CD4-positive, alpha-beta T cell treated with Interleukin-1 beta for 1 hour (primary cell): ENCODE measurements around the gene COASY.
A peak's percentile ranks its signal among the peaks of the same experiment; 100 is the strongest.
"Not testable (repeated sequence)": the region's sequence is repeated elsewhere in the genome, so short reads cannot be mapped to it uniquely, and the experiment has no call there.

Experiments used
- DNase-seq, 2 donors: peaks; one replicate each; pipeline ENCODE4 v3.0.0-alpha.2; 2020 to 2022

Gene COASY

GRCh38 chr17:42531455-42532354 is 30.2 kb upstream of the COASY start:
- DNase-seq, result peak; percentile 57 to 60

DNA sequence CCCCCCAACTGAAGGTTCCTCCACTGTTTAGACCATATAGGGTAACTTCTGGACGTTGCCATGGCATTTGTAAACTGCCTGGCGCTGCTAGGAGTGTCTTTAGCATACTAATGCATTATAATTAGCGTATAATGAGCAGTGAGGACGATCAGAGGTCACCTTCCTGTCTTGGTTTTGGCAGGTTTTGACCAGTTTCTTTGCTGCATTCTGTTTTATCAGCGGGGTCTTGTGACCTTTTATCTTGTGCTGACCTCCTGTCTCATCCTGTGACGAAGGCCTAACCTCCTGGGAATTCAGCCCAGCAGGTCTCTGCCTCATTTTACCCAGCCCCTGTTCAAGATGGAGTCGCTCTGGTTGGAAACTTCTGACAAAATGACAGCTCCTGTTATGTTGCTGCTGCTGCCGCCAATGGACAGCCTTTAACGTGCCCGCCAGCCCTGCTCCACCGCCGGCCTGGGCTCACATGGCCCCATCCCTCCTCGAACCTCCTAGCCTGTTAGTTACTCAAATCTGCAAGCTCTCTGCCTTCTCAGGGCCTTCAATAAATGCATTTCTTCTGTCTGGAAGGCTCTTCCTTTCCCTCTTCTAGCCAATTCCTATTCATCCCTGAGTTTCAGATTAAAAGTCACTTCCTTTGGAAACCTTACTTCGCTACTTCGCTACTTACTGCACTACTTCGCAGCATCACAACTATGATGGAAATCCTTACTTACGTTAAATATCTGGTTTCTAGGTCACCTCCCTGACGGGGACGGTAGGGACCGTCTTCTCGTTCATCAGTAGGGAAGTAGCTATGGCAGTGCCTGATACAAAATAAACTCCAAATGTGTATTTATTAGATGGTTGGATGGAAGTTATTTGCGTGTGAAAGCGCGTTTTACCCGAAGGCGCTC is 26.5 kb upstream of the COASY start:
- DNase-seq, result no peak

- DNase-seq, result peak; percentile 80 to 84
These were observed 25.9 kb upstream of the COASY start, which contains the start of gene NAGLU for GRCh38 chr17:42536048-42536371. NAGLU (plus strand) TSS chr17:42536241; CDS start chr17:42536273, 32 bp downstream.

DNA sequence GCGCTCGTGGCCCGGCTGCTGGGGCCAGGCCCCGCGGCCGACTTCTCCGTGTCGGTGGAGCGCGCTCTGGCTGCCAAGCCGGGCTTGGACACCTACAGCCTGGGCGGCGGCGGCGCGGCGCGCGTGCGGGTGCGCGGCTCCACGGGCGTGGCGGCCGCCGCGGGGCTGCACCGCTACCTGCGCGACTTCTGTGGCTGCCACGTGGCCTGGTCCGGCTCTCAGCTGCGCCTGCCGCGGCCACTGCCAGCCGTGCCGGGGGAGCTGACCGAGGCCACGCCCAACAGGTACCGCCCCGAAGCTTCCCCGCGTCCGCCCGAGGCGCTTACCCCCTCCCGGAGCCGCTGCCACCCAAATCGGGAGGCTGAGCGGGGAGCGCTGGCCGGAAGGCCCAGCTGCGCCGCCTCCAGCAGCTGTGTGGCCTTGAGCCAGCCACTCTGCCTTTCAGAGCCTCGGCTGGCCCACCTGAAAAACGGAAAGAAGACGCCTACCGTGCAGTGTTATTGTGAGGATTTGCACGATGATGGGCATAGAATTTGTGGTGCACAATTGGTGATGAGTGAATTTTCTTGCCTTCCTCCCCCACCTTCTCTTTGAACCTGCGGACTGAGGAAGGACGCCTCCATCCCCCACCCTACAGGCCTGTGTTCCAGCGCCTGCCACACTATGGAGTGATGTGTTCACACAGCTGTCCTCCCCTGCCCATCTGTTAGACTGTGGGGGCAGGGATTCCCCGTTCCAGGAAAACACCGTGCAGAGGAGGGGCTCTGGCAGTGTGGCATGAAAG is 25.4 kb upstream of the COASY start:
- peak; percentile 67 to 68 for DNase-seq

DNA sequence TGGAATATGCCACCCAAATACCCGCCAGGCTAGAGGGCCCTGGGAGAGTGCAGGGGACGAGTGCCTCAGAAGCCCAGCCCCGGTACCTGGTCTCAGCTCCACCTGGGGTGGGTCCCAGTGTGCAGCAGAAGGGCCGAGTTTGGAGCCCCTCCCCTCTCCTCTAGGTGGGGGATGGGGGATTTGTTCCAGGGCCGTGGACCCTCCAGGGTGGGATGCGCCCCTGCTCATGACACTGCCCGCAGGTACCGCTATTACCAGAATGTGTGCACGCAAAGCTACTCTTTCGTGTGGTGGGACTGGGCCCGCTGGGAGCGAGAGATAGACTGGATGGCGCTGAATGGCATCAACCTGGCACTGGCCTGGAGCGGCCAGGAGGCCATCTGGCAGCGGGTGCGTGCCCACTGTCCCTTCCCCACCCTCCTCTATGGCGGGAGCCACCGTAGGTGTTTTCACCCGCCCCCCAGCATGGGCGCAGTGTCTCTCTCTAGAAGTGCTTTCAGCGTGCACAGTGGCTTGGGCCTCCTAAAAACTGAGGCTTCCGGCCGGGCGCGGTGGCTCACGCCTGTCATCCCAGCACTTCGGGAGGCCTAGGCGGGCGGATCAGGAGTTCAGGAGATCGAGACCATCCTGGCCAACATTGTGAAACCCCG is 24.7 kb upstream of the COASY start:
- DNase-seq, result no peak

DNA sequence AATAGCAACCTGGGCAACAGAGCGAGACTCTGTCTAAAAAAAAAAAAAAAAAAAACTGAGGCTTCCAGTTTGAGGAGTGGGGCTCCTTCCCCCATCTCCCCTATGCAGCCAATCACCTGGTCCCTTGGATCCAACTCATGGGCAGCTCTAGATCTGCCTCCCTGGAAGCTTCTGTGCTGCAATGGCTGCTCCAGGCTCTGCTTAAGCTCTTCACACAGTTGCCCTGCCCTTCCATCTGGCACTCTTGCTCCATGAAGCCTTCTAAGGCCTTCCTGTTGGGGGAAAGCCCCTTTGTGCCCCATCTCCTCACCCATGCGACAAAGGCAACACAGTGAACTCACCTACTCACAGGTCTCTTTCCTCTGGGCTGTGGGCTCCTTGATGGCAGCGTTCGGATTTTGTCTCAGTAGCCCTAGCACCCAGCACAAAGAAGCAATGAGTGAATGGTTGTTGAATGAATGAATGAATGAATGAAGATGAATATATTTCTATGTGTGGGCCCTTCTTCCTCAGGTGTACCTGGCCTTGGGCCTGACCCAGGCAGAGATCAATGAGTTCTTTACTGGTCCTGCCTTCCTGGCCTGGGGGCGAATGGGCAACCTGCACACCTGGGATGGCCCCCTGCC is 24.0 kb upstream of the COASY start:
- DNase-seq, result no peak

GRCh38 chr17:42538482-42538881 is 23.5 kb upstream of the COASY start:
- DNase-seq, result no peak

DNA sequence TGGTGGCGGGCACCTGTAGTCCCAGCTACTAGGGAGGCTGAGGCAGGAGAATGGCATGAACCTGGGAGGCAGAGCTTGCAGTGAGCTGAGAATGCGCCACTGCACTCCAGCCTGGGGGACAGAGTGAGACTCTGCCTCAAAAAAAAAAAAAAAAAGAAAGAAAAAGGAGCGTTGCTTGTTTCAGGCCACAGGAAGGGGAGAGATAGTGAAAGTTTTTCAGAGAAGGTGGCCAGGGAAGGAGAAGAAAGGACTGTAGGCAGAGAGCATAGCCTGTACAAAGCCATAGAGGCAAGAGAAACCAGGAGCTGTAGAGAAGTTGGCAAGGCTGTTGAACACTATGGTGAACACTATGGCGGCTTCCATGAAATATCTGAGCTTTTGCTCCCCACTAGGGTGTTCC is 21.4 kb upstream of the COASY start:
- DNase-seq, result not testable (repeated sequence)

DNA sequence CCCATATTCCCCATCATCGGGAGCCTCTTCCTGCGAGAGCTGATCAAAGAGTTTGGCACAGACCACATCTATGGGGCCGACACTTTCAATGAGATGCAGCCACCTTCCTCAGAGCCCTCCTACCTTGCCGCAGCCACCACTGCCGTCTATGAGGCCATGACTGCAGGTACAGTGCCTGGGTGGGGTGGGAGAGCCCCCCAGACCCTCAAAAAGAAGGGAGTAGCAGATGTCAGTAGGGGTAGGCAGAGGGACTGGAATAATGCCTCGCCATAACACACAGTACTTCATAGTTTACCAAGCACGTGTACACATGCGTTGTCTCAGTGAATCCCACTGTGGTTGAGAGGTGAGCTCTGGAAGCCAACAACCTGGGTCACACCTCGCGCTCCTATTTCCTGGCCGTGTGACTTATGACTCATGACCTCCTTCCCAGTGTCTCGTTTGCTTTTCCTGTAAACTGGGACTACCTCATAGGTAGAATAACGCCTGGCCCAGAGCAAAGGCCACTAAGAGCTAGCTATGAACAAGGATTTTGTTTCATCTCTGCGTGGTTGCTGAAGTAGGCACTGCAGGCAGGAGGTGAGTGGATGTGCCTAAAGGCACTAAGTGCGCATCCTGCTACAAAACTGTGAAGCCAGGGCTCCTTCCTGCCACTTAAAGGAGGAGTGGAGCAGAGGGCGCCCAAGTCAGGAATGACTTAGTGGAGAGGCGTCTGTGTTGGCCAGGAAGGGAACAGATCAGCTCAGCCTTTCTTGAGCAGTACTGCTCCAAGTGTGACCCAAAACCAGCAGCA is 20.7 kb upstream of the COASY start:
- DNase-seq, result no peak

- DNase-seq, result no peak
These were observed 18.5 kb upstream of the COASY start for GRCh38 chr17:42543190-42544079.

DNA sequence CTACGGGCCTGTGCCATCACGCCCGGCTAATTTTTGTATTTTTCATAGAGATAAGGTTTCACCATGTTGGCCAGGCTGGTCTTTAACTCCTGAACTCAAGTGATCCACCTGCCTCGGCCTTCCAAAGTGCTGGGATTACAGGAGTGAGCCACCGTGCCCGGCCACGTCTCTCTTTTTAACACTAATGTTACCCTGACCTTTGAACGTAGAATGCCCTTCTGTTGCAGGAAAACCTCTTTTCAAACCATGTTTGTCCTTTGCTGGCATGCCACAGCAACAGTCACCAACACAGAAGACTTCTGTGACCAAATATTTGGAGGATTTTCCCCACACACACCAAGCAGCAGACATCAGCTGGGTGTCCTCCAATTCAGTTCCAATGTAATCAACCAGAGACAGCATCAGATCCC is 17.1 kb upstream of the COASY start:
- DNase-seq, result no peak

- DNase-seq, result not testable (repeated sequence)
These were observed 16.0 kb upstream of the COASY start for GRCh38 chr17:42545755-42546505.

GRCh38 chr17:42547001-42547461 is 14.9 kb upstream of the COASY start:
- no peak for DNase-seq

- no peak for DNase-seq
These were observed 14.3 kb upstream of the COASY start for GRCh38 chr17:42547698-42548069.

DNA sequence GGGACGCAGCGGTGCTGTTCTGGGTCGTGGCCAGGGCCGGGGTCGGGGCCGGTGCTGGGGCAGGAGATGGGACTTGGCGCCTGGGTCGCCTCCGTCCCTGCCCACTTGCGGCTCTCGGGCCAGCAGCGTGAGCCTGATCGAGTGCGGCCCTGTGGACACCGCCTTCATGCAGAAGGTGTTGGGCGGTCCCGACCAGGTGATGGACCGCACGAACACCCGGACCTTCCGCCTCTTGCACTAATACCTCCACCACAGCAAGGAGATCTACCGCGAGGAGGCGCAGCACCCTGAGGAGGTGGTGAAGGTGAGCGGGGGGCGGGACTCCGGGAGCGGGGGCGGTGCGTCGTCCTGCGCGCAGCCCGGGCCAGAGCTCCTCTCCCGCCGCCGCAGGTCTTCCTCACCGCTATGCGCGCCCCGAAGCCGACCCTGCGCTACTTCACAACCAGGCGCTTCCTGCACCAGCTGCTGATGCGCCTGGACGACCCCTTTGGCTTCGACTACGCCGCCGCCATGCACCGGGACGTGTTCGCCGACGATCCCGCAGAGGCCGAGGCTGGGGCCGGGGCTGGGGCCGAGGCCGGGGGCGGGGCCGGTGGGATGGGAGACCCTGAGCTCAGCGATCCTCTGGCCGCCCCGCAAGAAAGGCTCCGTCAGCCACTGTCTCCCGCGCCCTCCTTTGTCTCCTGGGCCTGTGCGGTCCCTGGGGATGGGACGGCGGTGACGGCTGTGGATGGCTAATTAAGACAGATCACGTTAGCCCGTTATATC is 13.7 kb upstream of the COASY start:
- peak; percentile 79 to 83 for DNase-seq

GRCh38 chr17:42548993-42549755 is 12.8 kb upstream of the COASY start:
- DNase-seq, result no peak

- DNase-seq, result not testable (repeated sequence)
These were observed 9.2 kb upstream of the COASY start, which contains the start of gene HSD17B1 for GRCh38 chr17:42552736-42553135. HSD17B1 (plus strand) TSS chr17:42552923; CDS start chr17:42552934, 11 bp downstream.
